NCI-H345 treated with DMSO at 0.1 percent for 48 hours (cell line): Measurements from ENCODE around the gene DTNB.
A peak's percentile ranks its signal among the peaks of the same experiment; 100 is the strongest.

ENCODE experiments used
- DNase-seq: peaks from one replicate; lab custom pipeline; 2025; ENCODE audit not compliant: unreplicated experiment; lab: John Stamatoyannopoulos, UW

Gene DTNB

GRCh38 chr2:25512707-25513106 lies 160.7 kb downstream of the DTNB start:
- no peak for DNase-seq

DNA sequence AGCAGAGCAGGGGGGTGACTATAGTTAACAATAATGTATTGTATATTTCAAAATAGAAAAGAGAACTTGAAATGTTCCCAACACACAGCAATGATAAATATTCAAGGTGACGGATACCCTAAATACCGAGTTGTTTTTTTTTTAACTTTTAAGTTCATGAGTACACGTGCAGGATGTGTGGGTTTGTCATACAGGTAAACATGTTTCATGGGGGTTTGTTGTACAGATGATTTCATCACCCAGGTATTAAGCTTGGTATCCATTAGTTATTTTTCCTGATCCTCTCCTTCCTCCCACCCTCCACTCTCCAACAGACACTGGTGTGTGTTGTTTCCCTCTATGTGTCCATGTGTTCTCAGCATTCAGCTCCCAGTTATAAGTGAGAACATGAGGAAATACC lies 167.2 kb downstream of the DTNB start:
- no peak for DNase-seq

DNA sequence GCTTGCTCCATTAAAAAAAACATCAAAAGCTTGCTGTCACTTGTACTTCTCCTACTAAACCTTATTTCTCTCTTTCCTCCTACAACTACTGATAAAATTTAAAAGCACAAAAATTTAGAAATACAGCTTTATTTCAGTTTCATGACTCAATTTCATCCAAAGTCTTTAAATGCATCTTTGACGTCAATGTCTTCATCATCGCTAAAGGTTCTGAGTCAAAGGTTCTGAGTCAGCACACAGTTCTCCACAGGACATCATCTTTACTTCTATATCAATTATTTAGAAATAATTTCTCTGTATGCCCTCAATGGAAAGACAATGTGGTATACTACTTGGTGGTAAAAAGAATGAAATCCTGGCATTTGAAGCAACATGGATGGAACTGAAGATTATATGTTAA lies 167.8 kb downstream of the DTNB start:
- DNase-seq = no peak

DNA sequence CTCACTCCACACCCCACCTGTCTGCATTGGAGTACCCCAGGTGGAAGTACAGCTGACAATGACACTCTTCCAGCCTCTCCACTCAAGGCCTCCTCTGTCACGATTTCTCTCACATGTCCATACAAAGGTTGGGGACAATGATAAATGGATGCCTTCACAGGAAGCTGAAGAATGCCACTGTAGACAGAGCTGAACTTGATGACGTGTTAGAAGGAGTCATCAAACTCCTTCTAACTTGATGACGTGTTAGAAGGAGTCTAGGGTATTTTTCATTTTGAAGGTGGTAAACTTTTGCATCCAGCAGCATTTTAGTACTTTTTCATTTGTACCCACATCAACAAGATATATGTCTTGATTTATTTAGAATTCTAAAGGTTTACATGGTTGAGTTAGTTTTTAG lies 168.2 kb downstream of the DTNB start:
- DNase-seq = no peak

DNA sequence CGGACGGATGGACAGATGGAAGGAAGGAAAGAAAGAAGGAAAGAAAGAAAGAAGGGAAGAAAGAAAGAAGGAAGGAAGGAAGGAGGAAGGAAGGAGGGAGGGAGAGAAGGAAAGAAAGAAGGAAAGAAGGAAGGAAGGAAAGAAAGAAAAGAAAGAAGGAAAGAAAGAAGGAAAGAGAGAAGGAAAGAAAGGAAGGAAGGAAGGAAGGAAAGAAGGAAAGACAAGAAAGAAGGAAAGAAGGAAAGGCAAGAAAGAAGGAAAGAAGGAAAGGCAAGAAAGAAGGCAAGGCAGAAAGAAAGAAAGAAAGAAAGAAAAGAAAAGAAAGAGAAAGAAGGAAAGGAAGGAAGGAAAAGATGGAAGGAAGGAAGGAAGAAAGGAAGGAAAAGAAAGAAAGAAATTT lies 169.1 kb downstream of the DTNB start:
- no peak for DNase-seq

DNA sequence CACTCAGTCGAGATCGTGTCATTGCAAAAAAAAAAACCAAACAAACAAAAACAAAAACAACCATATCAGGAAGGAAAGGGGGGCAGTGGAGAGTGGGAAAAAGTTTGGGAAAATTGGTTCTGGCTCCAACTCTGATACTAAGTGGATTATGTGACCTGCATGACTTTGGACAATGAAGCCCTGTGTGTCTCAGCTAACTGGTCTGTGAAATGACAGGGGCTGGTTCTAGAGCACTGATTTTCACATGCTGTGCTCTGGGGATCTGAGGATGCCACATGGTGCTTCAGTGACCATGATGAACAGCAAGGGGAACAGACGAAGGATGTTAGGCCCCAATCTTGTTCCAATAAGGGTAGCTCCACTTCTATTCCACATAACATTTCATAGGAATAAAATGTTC lies 174.2 kb downstream of the DTNB start:
- DNase-seq = no peak

- no peak for DNase-seq
These were observed 175.4 kb downstream of the DTNB start for GRCh38 chr2:25497918-25498407.

DNA sequence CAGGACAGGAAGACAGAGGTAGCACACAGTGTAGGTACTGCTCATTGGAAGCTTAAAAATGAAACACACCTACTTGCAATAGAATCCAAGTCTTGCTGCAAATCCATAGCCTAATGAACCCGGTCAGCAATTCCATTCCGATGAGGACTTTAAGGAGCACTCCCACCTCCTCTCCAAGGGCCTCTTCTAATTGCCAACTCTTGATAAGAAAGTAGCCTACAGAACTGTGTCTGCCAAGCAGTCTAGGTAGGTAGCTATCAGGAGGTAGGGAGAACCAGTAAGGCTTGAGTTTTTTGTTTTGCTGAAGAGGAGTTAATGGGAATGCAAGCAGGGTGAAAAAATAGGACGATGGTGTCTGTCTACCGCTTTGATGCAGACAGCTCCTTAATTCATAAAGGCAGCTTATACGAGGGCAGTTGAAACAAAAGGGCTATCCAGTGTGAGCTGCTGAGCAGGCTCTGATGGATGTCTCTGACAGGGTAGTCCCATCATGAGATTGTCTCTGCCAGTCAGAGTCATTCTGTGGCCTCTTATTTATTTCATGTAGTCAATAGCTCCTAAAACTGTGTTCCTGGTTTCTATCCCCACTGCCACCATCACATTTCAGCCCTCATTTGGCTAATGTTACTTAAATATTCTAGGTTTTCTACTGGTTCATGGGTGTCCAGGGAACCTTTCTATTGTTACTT lies 176.0 kb downstream of the DTNB start:
- DNase-seq = no peak

GRCh38 chr2:25494616-25495015 lies 178.8 kb downstream of the DTNB start:
- DNase-seq = no peak

DNA sequence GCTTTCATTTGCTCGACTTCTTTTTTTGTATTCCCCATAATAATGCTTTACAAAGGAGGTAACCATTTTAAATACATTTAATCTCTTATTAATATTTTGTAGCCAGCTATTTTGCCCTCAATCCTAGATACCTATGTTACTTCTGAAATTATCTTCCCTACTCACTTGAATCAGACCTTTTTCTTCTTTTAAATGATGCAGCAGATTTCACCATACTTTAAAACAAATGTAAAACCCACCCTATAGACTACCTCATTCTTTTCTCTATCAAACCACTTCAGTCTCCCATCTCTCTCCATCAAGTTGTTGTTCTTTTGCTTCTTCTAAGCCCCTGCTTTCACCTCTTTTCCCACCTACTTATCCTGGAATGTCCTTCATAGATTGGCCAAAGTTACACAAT lies 180.2 kb downstream of the DTNB start:
- DNase-seq = no peak

GRCh38 chr2:25492726-25493125 lies 180.7 kb downstream of the DTNB start:
- DNase-seq = peak; percentile 39

DNA sequence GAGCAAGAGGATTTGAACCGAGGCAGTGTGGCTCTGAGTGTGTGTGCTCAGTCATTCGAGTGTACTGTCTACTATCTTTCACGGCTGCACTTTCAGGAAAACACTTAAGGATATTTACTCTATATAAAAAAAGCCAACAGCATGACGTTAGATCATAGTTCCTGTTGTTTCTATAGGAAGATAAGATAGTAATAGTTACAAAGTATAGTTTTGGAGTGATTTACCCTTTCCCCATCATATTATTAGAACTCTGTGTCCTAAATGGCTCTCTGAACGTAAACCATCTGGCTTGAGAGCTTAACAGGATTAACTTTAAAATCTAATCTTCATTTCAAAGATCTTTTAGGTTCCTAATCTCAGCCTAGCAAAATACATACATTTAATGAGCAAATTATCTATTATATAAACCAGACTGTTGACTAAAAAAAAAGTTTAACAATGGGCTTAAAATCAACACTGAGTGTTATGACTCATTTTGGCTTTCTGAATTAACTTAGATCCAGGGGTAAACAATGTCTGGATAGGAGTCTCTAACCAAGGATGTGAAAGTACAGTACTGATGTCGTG lies 181.3 kb downstream of the DTNB start:
- DNase-seq = peak; percentile 9

DNA sequence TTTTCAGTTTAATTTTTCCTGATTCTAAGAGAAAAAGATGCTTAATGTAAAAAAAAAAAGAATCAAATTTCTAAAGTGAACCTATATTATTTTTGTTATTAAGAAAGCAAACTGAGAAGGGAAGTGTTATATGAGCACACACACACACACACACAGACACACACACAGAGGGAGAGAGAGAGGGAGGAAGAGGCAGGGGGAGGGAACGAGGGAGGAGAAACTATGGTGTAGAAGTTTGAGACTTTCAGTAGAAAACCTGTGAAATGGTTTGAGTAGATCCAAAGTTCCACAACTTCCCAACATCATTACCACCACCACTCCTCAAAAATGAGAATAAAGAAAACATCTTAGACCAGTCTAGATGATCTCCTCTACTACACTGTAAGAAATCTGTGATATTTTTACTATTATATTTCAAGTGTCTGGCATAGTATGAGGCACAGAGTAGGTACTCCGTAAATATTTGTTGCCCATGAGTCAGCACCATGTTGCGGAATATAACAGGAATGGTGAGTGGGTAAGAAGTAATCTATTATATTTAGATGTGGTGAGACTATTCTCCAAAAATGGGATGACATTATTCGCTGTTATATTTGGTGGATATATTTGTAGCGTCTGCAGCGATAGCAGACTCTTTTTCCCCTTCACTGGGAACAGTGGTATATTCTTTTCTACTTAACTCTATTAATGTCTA lies 182.2 kb downstream of the DTNB start:
- no peak for DNase-seq

DNA sequence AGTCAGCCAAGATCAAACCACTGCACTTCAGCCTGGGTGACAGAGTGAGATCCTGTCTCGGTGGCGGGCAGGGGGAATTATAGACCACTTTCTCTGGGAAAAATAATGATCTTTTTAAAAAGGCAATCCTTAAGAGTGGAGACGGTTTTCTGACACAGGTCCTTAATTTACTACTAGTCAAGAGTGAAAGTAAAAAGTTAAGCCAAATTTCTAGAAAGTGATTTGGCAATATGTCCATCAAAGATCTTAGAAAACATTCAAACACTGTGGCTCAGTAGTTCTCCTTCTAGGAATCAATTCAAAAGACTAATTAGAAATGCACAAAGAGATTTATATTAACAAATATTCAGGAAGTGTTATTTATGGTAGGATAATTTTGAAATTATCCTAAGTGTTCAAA lies 183.2 kb downstream of the DTNB start:
- no peak for DNase-seq

- DNase-seq = no peak
These were observed 183.7 kb downstream of the DTNB start for GRCh38 chr2:25489631-25490030.

DNA sequence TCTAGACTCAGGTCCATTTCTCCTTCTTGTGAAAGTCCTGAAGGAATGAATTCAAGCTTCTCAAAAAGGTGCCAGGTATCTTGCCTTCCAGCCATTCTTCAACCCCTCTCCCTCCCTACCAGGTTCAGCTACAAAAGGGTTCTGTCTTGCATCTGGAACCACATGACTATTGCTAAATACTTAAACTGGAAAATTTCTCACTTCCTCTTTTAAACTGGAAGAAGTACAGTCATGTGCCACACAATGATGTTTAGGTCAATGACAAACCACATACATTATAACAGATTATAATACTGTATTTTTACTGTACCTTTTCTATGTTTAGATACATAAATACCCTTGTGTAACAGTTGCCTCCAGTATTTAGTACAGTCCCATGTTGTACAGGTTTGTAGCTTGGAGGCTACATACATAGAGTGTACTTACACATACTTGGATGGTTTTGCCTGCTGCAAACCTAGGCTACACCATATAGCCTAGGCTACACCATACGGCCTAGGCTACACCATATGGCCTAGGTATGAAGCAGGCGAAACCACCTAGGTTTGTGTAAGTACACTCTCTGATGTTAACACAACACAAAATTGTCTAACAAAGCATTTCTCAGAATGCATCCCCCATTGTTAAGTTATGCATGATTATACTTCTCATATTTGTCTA lies 189.6 kb downstream of the DTNB start:
- no peak for DNase-seq

DNA sequence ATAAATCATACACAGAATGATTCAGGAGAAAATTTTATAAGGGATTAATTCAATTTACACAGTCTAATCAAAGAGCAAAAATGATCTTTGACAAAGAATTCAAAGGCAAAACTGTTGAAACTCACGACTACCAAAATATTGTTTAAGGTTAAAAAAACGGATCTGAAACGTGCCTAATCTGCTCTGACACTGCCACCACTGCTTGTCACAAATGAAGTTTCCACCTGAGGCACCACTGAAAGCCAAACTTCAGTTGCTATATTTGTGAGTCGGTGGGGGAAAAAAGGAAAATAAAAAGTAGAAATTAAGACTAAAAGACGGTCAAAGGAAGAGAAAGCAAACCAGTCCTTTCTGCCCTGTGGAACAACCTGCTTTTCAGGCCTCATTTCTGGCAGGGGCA lies 191.0 kb downstream of the DTNB start:
- no peak for DNase-seq

- no peak for DNase-seq
These were observed 191.7 kb downstream of the DTNB start for GRCh38 chr2:25481381-25482300.

- DNase-seq = no peak
These were observed 192.8 kb downstream of the DTNB start for GRCh38 chr2:25480561-25480960.

GRCh38 chr2:25479761-25480160 lies 193.6 kb downstream of the DTNB start:
- no peak for DNase-seq

GRCh38 chr2:25478736-25479135 lies 194.6 kb downstream of the DTNB start:
- no peak for DNase-seq
